GM18511 (cell line): ENCODE data around the gene EGFL7.

Experiments
- ATAC-seq: cut with Tn5 transposase; IDR thresholded peaks from one replicate; pipeline ENCODE4 v1.9.1; 2021; ENCODE audit warnings: mild to moderate bottlenecking, moderate library complexity; ENCODE audit not compliant: unreplicated experiment

The EGFL7 gene

GRCh38 chr9:136658849-136659535 is 3.7 kb upstream of the EGFL7 start:
- no peak for ATAC-seq

DNA sequence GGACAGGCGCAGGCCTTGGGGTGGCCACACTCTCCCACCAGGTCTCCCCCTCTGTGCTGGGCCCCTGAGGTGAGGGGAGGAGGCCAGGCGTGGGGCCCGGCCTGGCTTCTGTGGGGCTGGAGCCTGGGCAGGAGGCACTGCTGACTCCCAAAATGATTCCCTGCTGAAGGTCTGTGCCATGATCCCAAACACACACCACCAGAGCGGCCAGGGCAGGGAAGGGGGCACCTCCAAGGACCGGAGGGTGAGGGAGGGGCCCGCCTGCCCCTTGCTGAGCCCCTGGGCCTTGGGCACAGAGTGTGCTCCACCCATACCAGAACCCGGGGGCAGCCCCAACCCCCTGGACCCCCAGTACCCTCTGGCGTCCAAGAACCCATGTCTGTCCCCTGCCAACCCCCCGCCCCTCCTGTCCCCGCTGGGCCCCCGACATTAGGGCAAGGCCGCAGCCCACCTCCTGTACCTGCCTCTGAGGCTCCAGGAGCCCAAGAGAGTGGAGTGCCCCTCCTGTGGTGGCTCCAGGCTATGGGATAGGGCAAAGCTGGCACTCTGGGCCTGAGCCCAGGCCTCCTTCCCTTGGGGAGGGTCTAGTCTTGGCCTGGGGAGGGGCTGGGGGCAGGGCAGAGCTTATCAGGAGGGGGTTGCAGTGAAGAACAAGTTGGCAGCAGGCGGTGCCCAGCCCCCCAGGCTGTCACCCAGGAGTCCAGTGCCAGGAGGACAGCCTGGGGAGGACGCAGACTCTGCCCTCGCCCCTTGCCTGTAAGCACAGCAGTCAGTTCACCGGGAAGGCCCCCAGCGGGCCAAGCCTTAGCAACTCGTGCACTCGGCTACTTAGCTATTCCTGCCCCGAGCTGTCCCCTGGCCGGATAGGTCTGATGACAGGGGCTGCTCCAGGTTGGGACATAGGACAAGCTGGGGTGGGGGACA is 2.6 kb upstream of the EGFL7 start:
- ATAC-seq: no peak

- ATAC-seq: no peak
These were observed 1.7 kb upstream of the EGFL7 start for GRCh38 chr9:136660971-136661550.

DNA sequence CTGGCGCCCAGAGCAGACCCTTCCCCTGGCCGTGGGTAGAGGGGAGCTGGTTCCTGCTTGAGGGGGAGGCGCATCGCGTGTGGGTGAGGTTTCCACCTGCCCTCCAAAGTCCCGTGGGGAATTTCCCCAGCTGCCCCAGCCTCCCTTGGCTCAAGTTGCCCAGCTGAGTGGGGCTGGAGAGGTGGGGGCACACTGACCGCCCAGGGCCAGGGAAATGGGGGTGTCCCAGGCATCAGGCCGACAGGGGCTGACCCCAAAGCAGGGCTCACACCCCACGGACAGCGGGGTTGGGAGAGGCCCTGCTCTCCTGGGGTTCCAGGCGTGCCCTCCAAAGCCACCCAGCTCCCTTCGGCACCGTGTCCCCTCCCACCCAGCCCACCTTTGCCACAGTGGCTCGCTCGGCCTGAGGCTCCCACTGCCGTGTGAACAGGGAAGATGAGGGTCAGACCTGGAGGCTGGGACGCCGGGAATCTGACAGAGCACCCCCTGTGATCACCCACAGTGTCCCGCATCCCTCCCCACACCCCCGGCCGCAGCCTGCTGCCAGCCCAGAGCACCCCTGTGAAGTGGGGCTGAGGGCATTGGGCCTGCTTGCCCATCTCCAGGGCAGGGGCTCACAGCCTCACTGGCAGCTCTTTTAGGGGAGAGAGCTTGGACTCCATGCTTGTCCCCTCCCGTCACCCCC is 933 bp upstream of the EGFL7 start:
- ATAC-seq: no peak

GRCh38 chr9:136662326-136662655 is 425 bp upstream of the EGFL7 start:
- no peak for ATAC-seq

GRCh38 chr9:136664000-136664915 is 1.5 kb downstream of the EGFL7 start:
- ATAC-seq: no peak

GRCh38 chr9:136665111-136665703 is 2.5 kb downstream of the EGFL7 start:
- ATAC-seq: no peak

GRCh38 chr9:136665704-136666371 is 3.1 kb downstream of the EGFL7 start:
- ATAC-seq: no peak

- ATAC-seq: no peak
These were observed 3.9 kb downstream of the EGFL7 start for GRCh38 chr9:136666372-136667213.

- ATAC-seq: no peak
These were observed 4.7 kb downstream of the EGFL7 start for GRCh38 chr9:136667214-136667939.

DNA sequence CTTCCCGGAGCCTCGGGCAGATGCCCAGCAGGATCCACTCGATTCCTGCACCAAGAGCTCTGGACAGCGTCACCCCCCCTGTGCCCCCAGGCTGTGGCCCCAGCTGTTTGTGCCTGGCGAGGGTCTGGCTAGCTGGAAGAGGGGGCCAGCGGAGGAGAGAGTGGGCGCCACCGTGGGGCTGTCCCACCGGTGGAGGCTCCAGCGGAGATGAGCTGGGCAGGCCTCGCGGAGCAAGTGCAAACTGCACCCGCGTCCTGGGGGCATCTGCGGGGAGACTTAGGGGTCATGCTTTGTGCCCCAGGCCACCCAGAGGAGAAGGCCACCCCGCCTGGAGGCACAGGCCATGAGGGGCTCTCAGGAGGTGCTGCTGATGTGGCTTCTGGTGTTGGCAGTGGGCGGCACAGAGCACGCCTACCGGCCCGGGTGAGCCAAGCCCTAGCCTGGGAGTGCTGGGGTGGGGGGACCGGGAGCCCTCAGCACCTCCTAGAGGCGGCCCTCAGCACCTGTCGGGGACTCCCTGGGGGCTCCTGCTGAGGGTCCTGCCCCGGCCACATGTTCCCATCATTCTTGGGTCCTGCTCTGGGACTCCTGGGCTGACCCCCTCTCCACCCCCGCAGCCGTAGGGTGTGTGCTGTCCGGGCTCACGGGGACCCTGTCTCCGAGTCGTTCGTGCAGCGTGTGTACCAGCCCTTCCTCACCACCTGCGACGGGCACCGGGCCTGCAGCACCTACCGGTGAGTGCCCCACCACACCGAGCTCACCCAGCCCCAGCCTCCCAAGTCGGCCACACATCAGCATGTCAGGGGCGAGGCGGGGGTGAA is 5.4 kb downstream of the EGFL7 start:
- ATAC-seq: no peak

DNA sequence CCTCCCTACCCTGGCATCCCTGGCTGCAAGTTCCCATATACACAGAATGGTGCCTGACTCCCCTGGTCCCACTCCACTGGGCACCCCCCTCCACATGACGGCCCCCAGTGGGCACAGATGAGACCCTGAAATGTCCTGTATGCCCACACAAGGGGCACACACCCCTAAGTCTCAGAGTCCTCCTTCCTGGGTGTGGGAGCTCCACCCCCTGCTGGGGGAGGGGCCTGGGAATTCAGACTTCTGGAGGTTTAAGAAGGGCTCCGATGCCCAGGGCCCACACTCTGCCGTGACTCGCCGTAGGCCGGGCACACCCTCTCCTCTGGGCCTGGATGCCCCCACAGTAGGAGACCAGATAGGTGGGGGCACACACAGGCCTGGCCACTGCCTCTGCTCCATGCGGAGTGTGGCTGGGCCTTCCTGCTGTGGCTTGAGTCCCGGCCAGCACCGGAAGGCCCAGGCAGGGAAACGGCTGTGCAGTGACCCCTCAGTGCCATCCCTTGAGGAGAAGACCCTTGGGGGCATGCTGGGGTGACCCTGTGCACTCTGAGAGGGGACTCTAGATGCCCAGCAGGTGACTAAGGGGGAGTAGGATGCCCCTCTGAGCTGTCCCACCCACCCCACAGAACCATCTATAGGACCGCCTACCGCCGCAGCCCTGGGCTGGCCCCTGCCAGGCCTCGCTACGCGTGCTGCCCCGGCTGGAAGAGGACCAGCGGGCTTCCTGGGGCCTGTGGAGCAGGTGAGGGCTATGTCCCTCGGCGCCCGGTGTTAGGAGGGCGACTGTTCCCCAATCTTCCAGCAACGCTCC is 6.5 kb downstream of the EGFL7 start:
- no peak for ATAC-seq

GRCh38 chr9:136669791-136670464 is 7.2 kb downstream of the EGFL7 start:
- ATAC-seq: no peak

- no peak for ATAC-seq
These were observed 8.0 kb downstream of the EGFL7 start for GRCh38 chr9:136670576-136671253.

DNA sequence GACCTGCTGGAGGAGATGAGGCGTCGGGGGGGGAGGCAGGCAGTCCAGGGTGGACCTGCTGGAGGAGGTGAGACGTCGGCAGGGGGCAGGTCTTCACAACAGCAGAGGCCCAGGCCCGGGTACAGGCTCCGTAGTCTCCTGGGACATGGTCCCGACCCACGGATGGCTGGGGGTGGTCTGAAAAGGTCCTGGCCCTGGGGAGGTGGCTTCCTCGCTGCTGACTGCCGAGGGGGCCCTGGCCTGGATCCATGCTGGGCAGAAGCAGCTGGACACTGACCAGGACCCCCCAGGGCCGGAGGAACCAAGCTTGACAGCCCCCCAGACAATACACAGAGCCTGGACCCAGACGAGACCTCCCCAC is 8.5 kb downstream of the EGFL7 start:
- ATAC-seq: no peak
